ENCODE results near the gene FTH1. TPM values are rescaled to one million over a fixed set of nuclear protein-coding genes. Genes with fewer than 3 reads are reported as not detected.

The FTH1 gene
- total and polyA plus RNA-seq, 2 of the 13 experiments (the other 11 are each of a cell fraction or from before 2014, with no cell fraction given): 607 to 760 TPM

- no peak for TF ChIP-seq ZBTB40 (IDR thresholded peaks at IDR 0.05)
- TF ChIP-seq ZBTB40 (CRISPR knock-in tag; IDR thresholded peaks at IDR 0.05): peak; percentile 41; the same call in 1 of the 2 replicates
- TF ChIP-seq ZNF329 (CRISPR knock-in tag; IDR thresholded peaks at IDR 0.05; ENCODE audit: low read depth): 0 out of 2 replicates have a peak, but pooled peaks have one; percentile 20
- peak; percentile 77 for TF ChIP-seq HNF4G (IDR thresholded peaks at IDR 0.05; ENCODE audit: borderline replicate concordance, low read depth, low read length)
- TF ChIP-seq HNF4G (CRISPR knock-in tag; IDR thresholded peaks at IDR 0.05; ENCODE audit: borderline replicate concordance, low read depth): peak; percentile 62; the same call in 1 of the 2 replicates
- no peak for TF ChIP-seq SP1 (IDR thresholded peaks at IDR 0.05)
- TF ChIP-seq SP1 (CRISPR knock-in tag; IDR thresholded peaks at IDR 0.05): 0 out of 2 replicates have a peak, but pooled peaks have one; percentile 12
- peak; percentile 29; the same call in 1 of the 2 replicates for TF ChIP-seq KDM2A (CRISPR knock-in tag; IDR thresholded peaks at IDR 0.05; ENCODE audit: borderline replicate concordance, low read depth)
- TF ChIP-seq STAG1 (CRISPR knock-in tag; IDR thresholded peaks at IDR 0.05): no peak
- TF ChIP-seq ZNF776 (CRISPR knock-in tag; IDR thresholded peaks at IDR 0.05): peak; percentile 69; the same call in 1 of the 2 replicates
- peak; percentile 68; the same call in 1 of the 2 replicates for TF ChIP-seq ZMAT3 (CRISPR knock-in tag; conservative IDR thresholded peaks at IDR 0.05)
- TF ChIP-seq NPAS2 (CRISPR knock-in tag; IDR thresholded peaks at IDR 0.05; ENCODE audit: borderline replicate concordance): no peak
- TF ChIP-seq, protein P1, sequence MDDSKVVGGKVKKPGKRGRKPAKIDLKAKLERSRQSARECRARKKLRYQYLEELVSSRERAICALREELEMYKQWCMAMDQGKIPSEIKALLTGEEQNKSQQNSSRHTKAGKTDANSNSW (CRISPR knock-in tag; IDR thresholded peaks at IDR 0.05; ENCODE audit: borderline replicate concordance): no peak
- peak; percentile 71 for TF ChIP-seq MTA1 (CRISPR knock-in tag; IDR thresholded peaks at IDR 0.05; ENCODE audit: borderline replicate concordance)
- peak; percentile 73; the same call in 1 of the 2 replicates for TF ChIP-seq ZFP91 (CRISPR knock-in tag; IDR thresholded peaks at IDR 0.05; ENCODE audit: borderline replicate concordance)
- peak; percentile 55; the same call in 1 of the 2 replicates for TF ChIP-seq PHF20 (CRISPR knock-in tag; IDR thresholded peaks at IDR 0.05)
- peak; percentile 46; the same call in 1 of the 2 replicates for TF ChIP-seq KMT2B (CRISPR knock-in tag; IDR thresholded peaks at IDR 0.05)
- TF ChIP-seq MXD4 (CRISPR knock-in tag; IDR thresholded peaks at IDR 0.05): no peak
Observed at GRCh38 chr11:61923166-61924063, 44.0 kb downstream of the FTH1 start (continued).

Measured in HepG2 (cell line).